ENCODE results near the gene HNRNPH1. TPM values are rescaled to one million over a fixed set of nuclear protein-coding genes. Genes with fewer than 3 reads are reported as not detected.

Gene HNRNPH1
- total RNA-seq, 2 donors from 2014 or later, result 345 to 404 TPM

Other genes with a start within 250 kb of the HNRNPH1 start
- gene RUFY1, start 73.1 kb downstream of the HNRNPH1 start, total RNA-seq, result 10 to 100 TPM; 34.8 to 36.6 TPM
- not detected for gene CBY3, start 57.4 kb upstream of the HNRNPH1 start, total RNA-seq
- 100 to 1,000 TPM; 525 to 591 TPM for gene CANX, start 75.3 kb upstream of the HNRNPH1 start, total RNA-seq
- gene MAML1, start 109.2 kb upstream of the HNRNPH1 start, total RNA-seq, result 10 to 100 TPM; 22.0 to 22.5 TPM
- gene LTC4S, start 170.3 kb upstream of the HNRNPH1 start, total RNA-seq, result 10 to 100 TPM; 19.7 to 20.3 TPM
- gene MGAT4B, start 183.2 kb upstream of the HNRNPH1 start, total RNA-seq, result 10 to 100 TPM; 54.6 to 62.8 TPM
- 100 to 1,000 TPM; 245 to 333 TPM for gene SQSTM1, start 197.2 kb upstream of the HNRNPH1 start, total RNA-seq
- 10 to 100 TPM; 17.3 to 20.1 TPM for gene MRNIP, start 235.1 kb upstream of the HNRNPH1 start, total RNA-seq

All from posterior vena cava (tissue), 2 donors.